Right atrium auricular region (tissue), 2 donors: ENCODE measurements around the gene ZNF410. TPM values are rescaled to one million over a fixed set of nuclear protein-coding genes. Genes with fewer than 3 reads are reported as not detected.

Source experiments
- DNase-seq: peaks from one replicate; pipeline ENCODE4 v3.0.0-alpha.2; 2019; ENCODE audit warnings: low spot score
- H3K27ac ChIP-seq, 2 donors: fragments of 200-600 bp; sonication (generic); 1 replicate in 1 of 2; 2 replicates in 1 of 2; pipeline ENCODE4 v1.5.1; 2016 to 2019
- H3K27me3 ChIP-seq, 2 donors: fragments of 200-600 bp; sonication (generic); one replicate each; pipeline versions ENCODE4 v1.5.1 to v1.6.0; 2017 to 2019
- H3K36me3 ChIP-seq: fragments of 200-600 bp; sonication (generic); one replicate; pipeline ENCODE4 v1.5.1; 2016
- H3K4me1 ChIP-seq, 2 donors: fragments of 200-600 bp; sonication (generic); one replicate each; pipeline versions ENCODE4 v1.5.1 to v1.6.0; 2017 to 2019
- H3K4me3 ChIP-seq, 2 donors: fragments of 200-600 bp; sonication (generic); 1 replicate in 1 of 2; 2 replicates in 1 of 2; pipeline ENCODE4 v1.5.1; 2017 to 2019; ENCODE audit warnings: mild to moderate bottlenecking in 1 of 2, moderate library complexity in 1 of 2
- H3K9me3 ChIP-seq, 2 donors: fragments of 200-600 bp; sonication (generic); one replicate each; pipeline ENCODE4 v1.5.1; 2019
- CTCF ChIP-seq, 2 donors: fragments of 200-600 bp; sonication (generic); IDR thresholded peaks; one replicate each; pipeline ENCODE4 v1.5.1; 2019; ENCODE audit warnings: antibody characterized with exemption in 2 of 2
- total RNA-seq, 2 donors: library from RNA; depleted of rRNA; stranded (reverse); fragments of >200 nt; gene quantifications; one replicate each; pipeline ENCODE4 v1.1.0, GENCODE V29; 2016

ZNF410 gene
- total RNA-seq, 2 donors from 2014 or later, result 16.2 to 23.4 TPM

GRCh38 chr14:73958591-73958990 lies 71.9 kb downstream of the ZNF410 start:
- no peaks in the 10 kb centered on the region for H3K27me3 ChIP-seq
- H3K36me3 ChIP-seq, result peaks cover 87% of the 10 kb centered on the region
- no peak overlapping the region for H3K4me3 ChIP-seq
- no peaks in the 10 kb centered on the region for H3K9me3 ChIP-seq
- no peaks in the 10 kb centered on the region for H3K4me1 ChIP-seq
- no peak overlapping the region for H3K27ac ChIP-seq
- DNase-seq, result no peak
- no peak for TF ChIP-seq CTCF (IDR thresholded peaks at IDR 0.05)

DNA sequence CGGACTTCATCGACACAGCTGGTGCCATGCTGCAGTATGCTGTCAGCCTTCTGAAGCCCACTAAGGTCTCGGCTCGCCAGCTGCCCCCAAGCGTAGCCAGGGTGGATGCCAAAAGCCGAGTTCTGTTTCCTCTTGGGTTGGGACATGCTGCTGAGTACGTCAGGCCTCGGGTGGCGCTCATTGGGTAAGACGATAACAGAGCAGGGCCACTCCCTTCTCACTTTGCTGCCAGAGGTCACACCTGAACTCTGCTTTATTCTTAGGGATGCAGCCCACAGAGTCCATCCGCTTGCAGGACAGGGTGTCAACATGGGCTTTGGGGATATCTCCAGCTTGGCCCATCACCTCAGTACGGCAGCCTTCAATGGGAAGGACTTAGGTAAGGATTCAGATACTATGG lies 74.5 kb downstream of the ZNF410 start:
- no peaks in the 10 kb centered on the region for H3K9me3 ChIP-seq
- H3K36me3 ChIP-seq, result peaks cover 75% of the 10 kb centered on the region
- DNase-seq, result no peak
- no peak overlapping the region for H3K4me3 ChIP-seq
- no peak overlapping the region for H3K27ac ChIP-seq
- no peaks in the 10 kb centered on the region for H3K4me1 ChIP-seq
- no peak for TF ChIP-seq CTCF (IDR thresholded peaks at IDR 0.05)
- H3K27me3 ChIP-seq, result no peaks in the 10 kb centered on the region

- Histone ChIP-seq H3K4me3 (no peak overlapping the region), H3K27me3 (no peaks in the 10 kb centered on the region), H3K36me3 (peaks cover 67% of the 10 kb centered on the region), H3K9me3 (no peaks in the 10 kb centered on the region), H3K27ac (no peak overlapping the region), H3K4me1 (no peaks in the 10 kb centered on the region)
- TF ChIP-seq CTCF (IDR thresholded peaks at IDR 0.05), result no peak
- DNase-seq, result no peak
These were observed 78.6 kb downstream of the ZNF410 start for GRCh38 chr14:73965216-73965615.

DNA sequence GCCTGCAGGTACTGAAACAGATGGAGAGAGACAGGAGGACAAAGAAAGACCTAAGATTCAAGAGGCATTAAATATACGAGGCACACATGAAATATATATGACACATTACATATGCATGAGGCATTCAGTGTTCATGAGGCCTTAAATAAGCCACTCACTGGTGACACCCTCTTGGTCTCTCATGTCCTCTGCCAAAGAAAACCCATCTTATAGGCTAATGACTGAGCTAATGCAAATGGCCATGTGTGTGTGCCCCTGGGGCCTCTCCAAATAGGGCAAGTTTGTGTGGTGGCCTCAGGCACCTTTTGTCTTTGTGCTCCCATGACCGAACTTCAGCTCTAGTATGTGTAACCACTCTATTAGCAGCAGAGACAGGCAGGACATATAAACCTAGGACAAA lies 82.2 kb downstream of the ZNF410 start:
- H3K36me3 ChIP-seq, result peaks cover 35% of the 10 kb centered on the region
- H3K27me3 ChIP-seq, result no peaks in the 10 kb centered on the region
- DNase-seq, result no peak
- H3K9me3 ChIP-seq, result no peaks in the 10 kb centered on the region
- no peak overlapping the region for H3K4me3 ChIP-seq
- no peak overlapping the region for H3K27ac ChIP-seq
- peaks cover 0 to 10% of the 10 kb centered on the region in 2 donors for H3K4me1 ChIP-seq
- no peak for TF ChIP-seq CTCF (IDR thresholded peaks at IDR 0.05)

DNA sequence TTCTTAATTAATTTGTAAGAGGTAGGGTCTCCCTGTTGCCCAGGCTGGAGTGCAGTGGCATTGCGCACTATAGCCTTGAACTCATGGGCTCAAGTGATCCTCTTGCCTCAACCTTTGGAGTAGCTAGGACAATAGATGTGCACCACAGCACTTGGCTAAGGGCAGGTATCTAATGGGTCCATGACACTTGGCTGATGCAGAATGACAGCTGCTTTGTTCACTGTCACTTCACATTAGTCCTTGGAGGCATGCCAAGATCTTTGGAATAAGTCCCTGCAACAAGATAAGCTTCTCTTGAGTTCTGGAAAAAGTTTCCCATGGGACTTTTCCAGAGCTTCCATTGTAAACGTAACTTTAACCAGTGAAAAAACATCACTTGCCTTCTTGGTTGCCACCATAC lies 86.8 kb downstream of the ZNF410 start:
- DNase-seq, result no peak
- Histone ChIP-seq H3K36me3 (peaks cover 27% of the 10 kb centered on the region), H3K27ac (no peak overlapping the region)

More for the DNA sequence above, 86.8 kb downstream of the ZNF410 start:
- Histone ChIP-seq H3K4me1 (peaks cover 0 to 11% of the 10 kb centered on the region in 2 donors), H3K27me3 (no peaks in the 10 kb centered on the region), H3K9me3 (no peaks in the 10 kb centered on the region), H3K4me3 (no peak overlapping the region)
- no peak for TF ChIP-seq CTCF (IDR thresholded peaks at IDR 0.05)
